PC-9 (cell line): ENCODE measurements around the gene BRAP. TPM values are rescaled to one million over a fixed set of nuclear protein-coding genes. Genes with fewer than 3 reads are reported as not detected.

Source experiments
- BruUV-seq: library from RNA; stranded (reverse); fragments of 400-500 nt; replicated peaks from 2 replicates; lab custom pipeline; 2021; lab: Mats Ljungman, UMichigan
- CTCF ChIA-PET: fragments of 300-600 bp; sonication (Branson Sonifier 250); formaldehyde crosslinking; loops from one replicate; lab custom pipeline; 2022; ENCODE audit warnings: antibody characterized with exemption; lab: Charles Lee
- POLR2A ChIA-PET: fragments of 300-600 bp; sonication (Branson Sonifier 250); formaldehyde crosslinking; loops from one replicate; lab custom pipeline; 2022; ENCODE audit warnings: antibody characterized with exemption; ENCODE audit not compliant: unreplicated experiment; lab: Charles Lee
- DNase-seq, 2 experiments: peaks; one replicate each; pipeline versions ENCODE4 v3.0.0 to v3.0.0-alpha.2; 2015 to 2022; ENCODE audit warnings: mixed read lengths in 1 of 2
- H2AFZ ChIP-seq: fragments of 200-600 bp; sonication (generic); 2 replicates; pipeline ENCODE4 v1.8.1; 2017; ENCODE audit warnings: antibody characterized with exemption
- H3F3A ChIP-seq: fragments of 200-600 bp; sonication (generic); 2 replicates; pipeline ENCODE4 v1.8.1; 2017; ENCODE audit warnings: antibody characterized with exemption, mild to moderate bottlenecking, low read depth; ENCODE audit not compliant: insufficient read depth
- H3K27ac ChIP-seq: fragments of 200-600 bp; sonication (generic); 2 replicates; pipeline ENCODE4 v1.6.1; 2016; ENCODE audit warnings: mixed run types
- H3K27me3 ChIP-seq: fragments of 200-600 bp; sonication (generic); 2 replicates; pipeline ENCODE4 v1.6.1; 2016; ENCODE audit warnings: low read depth, mixed run types; ENCODE audit not compliant: insufficient read depth
- H3K36me3 ChIP-seq: fragments of 200-600 bp; sonication (generic); 2 replicates; pipeline ENCODE4 v1.6.1; 2016; ENCODE audit warnings: low read depth, mixed run types
- H3K4me1 ChIP-seq: fragments of 200-600 bp; sonication (generic); replicated peaks from 2 replicates; pipeline ENCODE4 v1.6.1; 2016; ENCODE audit warnings: mixed run types; ENCODE audit not compliant: insufficient read depth
- H3K4me2 ChIP-seq: fragments of 200-600 bp; sonication (generic); 2 replicates; pipeline ENCODE4 v1.6.1; 2017; ENCODE audit warnings: mixed run types
- H3K4me3 ChIP-seq: fragments of 200-600 bp; sonication (generic); 2 replicates; pipeline ENCODE4 v1.6.1; 2016; ENCODE audit warnings: mixed run types
- H3K79me2 ChIP-seq: fragments of 200-600 bp; sonication (generic); 2 replicates; pipeline ENCODE4 v1.6.1; 2017; ENCODE audit warnings: low read depth, mixed run types
- H3K9me2 ChIP-seq: fragments of 200-600 bp; sonication (generic); 2 replicates; pipeline ENCODE4 v1.8.1; 2017; ENCODE audit warnings: mild to moderate bottlenecking; ENCODE audit not compliant: insufficient read depth
- H3K9me3 ChIP-seq: fragments of 200-600 bp; sonication (generic); 2 replicates; pipeline ENCODE4 v1.8.1; 2016; ENCODE audit warnings: low read depth; ENCODE audit not compliant: insufficient read depth
- H4K20me1 ChIP-seq: fragments of 200-600 bp; sonication (generic); 2 replicates; pipeline ENCODE4 v1.8.1; 2017; ENCODE audit not compliant: insufficient read depth
- CTCF ChIP-seq: fragments of 200-600 bp; sonication (generic); conservative IDR thresholded peaks from 2 replicates; pipeline ENCODE4 v1.6.1; 2017; ENCODE audit warnings: mixed run types, antibody characterized with exemption, mild to moderate bottlenecking, moderate library complexity
- EZH2 ChIP-seq: fragments of 200-600 bp; sonication (generic); IDR thresholded peaks from 2 replicates; pipeline ENCODE4 v1.8.0; 2017; ENCODE audit warnings: antibody characterized with exemption, low read depth
- intact Hi-C: fragments of 100-400 bp; cut with micrococcal nuclease; formaldehyde crosslinking; loops from one replicate; pipeline ENCODE4 v1.10.0; 2022; ENCODE audit not compliant: unreplicated experiment
- total RNA-seq: library from RNA; stranded (reverse); gene quantifications from 2 replicates; pipeline ENCODE4 v1.2.3, GENCODE V29; 2021

BRAP gene
- total RNA-seq, 1 experiment from 2014 or later, result 15.8 TPM

GRCh38 chr12:111677186-111677585 is 8.6 kb downstream of the BRAP start:
- Histone ChIP-seq H3K27me3 (no peaks in the 10 kb centered on the region), H3K9me3 (no peaks in the 10 kb centered on the region), H3K4me3 (no peak overlapping the region), H3K4me1 (no peaks in the 10 kb centered on the region), H3K27ac (no peak overlapping the region), H3F3A (peaks cover 21% of the 10 kb centered on the region; the same call in 1 of the 2 replicates), H3K9me2 (no peaks in the 10 kb centered on the region), H3K4me2 (no peak overlapping the region), H3K36me3 (peaks cover 35% of the 10 kb centered on the region), H3K79me2 (no peaks in the 10 kb centered on the region), H2AFZ (no peak overlapping the region), H4K20me1 (peaks cover 11% of the 10 kb centered on the region)
- CTCF ChIA-PET, result no interaction called here
- no peak for DNase-seq
- TF ChIP-seq EZH2 (no peak), CTCF (no peak)
- POLR2A ChIA-PET, result no interaction called here
- intact Hi-C loops, result no loop called here
- BruUV-seq, result no TSS peak

DNA sequence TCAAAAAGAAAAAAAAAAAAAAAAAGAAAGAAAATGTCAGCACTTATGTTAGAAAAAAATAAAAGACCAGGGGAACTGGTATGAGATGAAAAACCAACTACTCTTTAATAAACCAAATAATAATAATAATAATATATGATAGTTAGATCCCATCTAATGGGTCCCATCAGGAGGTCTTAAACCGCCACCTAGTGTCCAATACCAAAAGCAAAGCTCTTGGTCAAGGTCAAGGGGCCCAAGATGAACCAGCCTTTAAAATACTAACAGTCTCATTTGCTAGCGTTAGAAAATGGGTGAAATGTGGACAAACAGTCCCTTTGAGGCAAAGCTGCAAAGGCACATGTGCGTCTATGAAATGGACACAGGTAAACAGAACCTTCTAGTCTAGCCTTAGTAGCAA is 12.3 kb downstream of the BRAP start:
- H3F3A ChIP-seq, result peaks cover 21% of the 10 kb centered on the region; the same call in 1 of the 2 replicates
- peaks cover 6% of the 10 kb centered on the region for H4K20me1 ChIP-seq
- H2AFZ ChIP-seq, result no peak overlapping the region
- H3K9me3 ChIP-seq, result no peaks in the 10 kb centered on the region
- no peak overlapping the region for H3K27ac ChIP-seq
- no peak overlapping the region for H3K4me2 ChIP-seq
- no peak for DNase-seq
- no TSS peak for BruUV-seq
- intact Hi-C loops, result loop anchor here (1.0 kb wide), 1 partner anchor 276 kb away; no protein-coding TSS in a partner anchor
- H3K36me3 ChIP-seq, result 0 out of 2 replicates have a peak, but pooled peaks cover 7% of the 10 kb centered on the region
- no peak overlapping the region for H3K4me3 ChIP-seq
- H3K79me2 ChIP-seq, result no peaks in the 10 kb centered on the region
- H3K9me2 ChIP-seq, result no peaks in the 10 kb centered on the region
- TF ChIP-seq EZH2 (no peak), CTCF (peak; percentile 69)
- H3K27me3 ChIP-seq, result no peaks in the 10 kb centered on the region
- CTCF ChIA-PET, result interaction anchor here (0.6 kb wide), 2 partner anchors 47 to 276 kb away, joined by 3 read pairs; no protein-coding TSS in a partner anchor
- POLR2A ChIA-PET, result interaction anchor here (0.7 kb wide), 1 partner anchor 42 kb away, joined by 7 read pairs; no protein-coding TSS in a partner anchor
- H3K4me1 ChIP-seq, result no peaks in the 10 kb centered on the region

DNA sequence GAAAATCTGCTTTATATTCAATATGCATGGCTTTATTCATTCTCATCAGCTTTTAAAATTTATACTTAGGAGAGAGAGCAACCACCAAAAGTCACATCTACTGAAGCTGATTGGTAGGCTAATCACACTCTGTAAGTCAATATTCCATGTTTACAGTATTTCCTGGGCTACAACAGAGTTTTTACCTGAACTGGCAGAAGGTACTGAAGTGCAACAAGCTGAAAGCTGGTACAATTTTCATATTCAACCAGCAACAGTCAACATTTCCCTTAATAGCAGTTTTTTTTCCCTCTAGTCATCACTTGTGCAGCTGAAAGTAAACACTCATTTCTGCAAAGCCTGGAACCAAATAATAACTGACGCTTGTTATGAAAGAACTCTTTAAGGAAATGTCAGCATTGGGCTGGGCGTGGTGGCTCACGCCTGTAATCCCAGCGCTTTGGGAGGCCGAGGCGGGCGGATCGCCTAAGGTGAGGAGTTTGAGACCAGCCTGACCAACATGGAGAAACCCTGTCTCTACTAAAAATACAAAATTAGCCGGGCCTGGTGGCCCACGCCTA is 12.9 kb downstream of the BRAP start:
- Histone ChIP-seq H2AFZ (no peak overlapping the region), H3K4me1 (no peaks in the 10 kb centered on the region), H3K9me3 (no peaks in the 10 kb centered on the region), H3K9me2 (no peaks in the 10 kb centered on the region), H4K20me1 (peaks cover 6% of the 10 kb centered on the region), H3K79me2 (no peaks in the 10 kb centered on the region), H3F3A (peaks cover 17% of the 10 kb centered on the region; the same call in 1 of the 2 replicates), H3K36me3 (0 out of 2 replicates have a peak, but pooled peaks cover 7% of the 10 kb centered on the region), H3K27ac (no peak overlapping the region), H3K4me3 (no peak overlapping the region), H3K4me2 (no peak overlapping the region), H3K27me3 (no peaks in the 10 kb centered on the region)
- POLR2A ChIA-PET, result interaction anchor here (0.7 kb wide), 1 partner anchor 41 kb away, joined by 7 read pairs; no protein-coding TSS in a partner anchor
- CTCF ChIA-PET, result no interaction called here
- BruUV-seq, result no TSS peak
- no peak for DNase-seq
- intact Hi-C loops, result loop anchor here (1.0 kb wide), 1 partner anchor 276 kb away; no protein-coding TSS in a partner anchor
- TF ChIP-seq EZH2 (no peak), CTCF (no peak)
